DOHH2 (cell line): Measurements from ENCODE around the gene CACNA1A.

ENCODE experiments used
- CTCF ChIP-seq: fragments of 200-600 bp; sonication (generic); IDR thresholded peaks from one replicate; pipeline ENCODE4 v1.5.1; 2014; ENCODE audit warnings: antibody characterized with exemption, mild to moderate bottlenecking, low read depth, low read length; ENCODE audit not compliant: poor library complexity, severe bottlenecking
- EZH2phosphoT487 ChIP-seq: fragments of 200-600 bp; sonication (generic); IDR thresholded peaks from 2 replicates; pipeline ENCODE4 v1.6.1; 2017; ENCODE audit warnings: borderline replicate concordance, mild to moderate bottlenecking, antibody characterized with exemption, low read length, moderate library complexity, mixed read lengths

- peak; percentile 46 for TF ChIP-seq CTCF
- no peak for TF ChIP-seq EZH2phosphoT487
Measured at GRCh38 chr19:13366529-13367143, 139.6 kb downstream of the CACNA1A start.
